Measurements from ENCODE around the gene ENOX1.

The ENOX1 gene

GRCh38 chr13:43744261-43745031 is 42.3 kb downstream of the ENOX1 start:
- DNase-seq (ENCODE audit: low spot score): no peak

- DNase-seq (ENCODE audit: low spot score): no peak
These were observed 43.9 kb downstream of the ENOX1 start for GRCh38 chr13:43742911-43743310.

- DNase-seq (ENCODE audit: low spot score): no peak
These were observed 49.3 kb downstream of the ENOX1 start for GRCh38 chr13:43737392-43737923.

- DNase-seq (ENCODE audit: low spot score): no peak
These were observed 54.0 kb downstream of the ENOX1 start for GRCh38 chr13:43732726-43733125.

GRCh38 chr13:43731296-43731695 is 55.5 kb downstream of the ENOX1 start:
- no peak for DNase-seq (ENCODE audit: low spot score)

GRCh38 chr13:43730642-43731041 is 56.1 kb downstream of the ENOX1 start:
- DNase-seq (ENCODE audit: low spot score): no peak

- no peak for DNase-seq (ENCODE audit: low spot score)
These were observed 58.4 kb downstream of the ENOX1 start for GRCh38 chr13:43728421-43728820.

GRCh38 chr13:43727856-43728255 is 58.9 kb downstream of the ENOX1 start:
- DNase-seq (ENCODE audit: low spot score): no peak

- DNase-seq (ENCODE audit: low spot score): no peak
These were observed 61.3 kb downstream of the ENOX1 start for GRCh38 chr13:43725460-43725859.

GRCh38 chr13:43720780-43721397 is 65.9 kb downstream of the ENOX1 start:
- no peak for DNase-seq (ENCODE audit: low spot score)

- no peak for DNase-seq (ENCODE audit: low spot score)
These were observed 88.0 kb downstream of the ENOX1 start for GRCh38 chr13:43698758-43699157.

GRCh38 chr13:43698009-43698408 is 88.8 kb downstream of the ENOX1 start:
- DNase-seq (ENCODE audit: low spot score): no peak

GRCh38 chr13:43697323-43697722 is 89.4 kb downstream of the ENOX1 start:
- DNase-seq (ENCODE audit: low spot score): no peak

GRCh38 chr13:43694146-43694664 is 92.6 kb downstream of the ENOX1 start:
- no peak for DNase-seq (ENCODE audit: low spot score)

GRCh38 chr13:43693639-43694038 is 93.1 kb downstream of the ENOX1 start:
- DNase-seq (ENCODE audit: low spot score): no peak

GRCh38 chr13:43688227-43688907 is 98.4 kb downstream of the ENOX1 start:
- DNase-seq (ENCODE audit: low spot score): no peak

- no peak for DNase-seq (ENCODE audit: low spot score)
These were observed 99.7 kb downstream of the ENOX1 start for GRCh38 chr13:43687038-43687437.

GRCh38 chr13:43686557-43686956 is 100.2 kb downstream of the ENOX1 start:
- DNase-seq (ENCODE audit: low spot score): no peak

- DNase-seq (ENCODE audit: low spot score): no peak
These were observed 101.6 kb downstream of the ENOX1 start for GRCh38 chr13:43684963-43685725.

- no peak for DNase-seq (ENCODE audit: low spot score)
These were observed 104.1 kb downstream of the ENOX1 start for GRCh38 chr13:43682701-43683100.

- no peak for DNase-seq (ENCODE audit: low spot score)
These were observed 110.5 kb downstream of the ENOX1 start for GRCh38 chr13:43676320-43676719.

GRCh38 chr13:43675577-43675976 is 111.2 kb downstream of the ENOX1 start:
- DNase-seq (ENCODE audit: low spot score): no peak
